NCI-H2196 (cell line): ENCODE results near the gene BACH1.
A peak's percentile ranks its signal among the peaks of the same experiment; 100 is the strongest.

Experiments
- DNase-seq: peaks from one replicate; lab custom pipeline; 2025; ENCODE audit not compliant: unreplicated experiment; lab: John Stamatoyannopoulos, UW

The BACH1 gene

DNA sequence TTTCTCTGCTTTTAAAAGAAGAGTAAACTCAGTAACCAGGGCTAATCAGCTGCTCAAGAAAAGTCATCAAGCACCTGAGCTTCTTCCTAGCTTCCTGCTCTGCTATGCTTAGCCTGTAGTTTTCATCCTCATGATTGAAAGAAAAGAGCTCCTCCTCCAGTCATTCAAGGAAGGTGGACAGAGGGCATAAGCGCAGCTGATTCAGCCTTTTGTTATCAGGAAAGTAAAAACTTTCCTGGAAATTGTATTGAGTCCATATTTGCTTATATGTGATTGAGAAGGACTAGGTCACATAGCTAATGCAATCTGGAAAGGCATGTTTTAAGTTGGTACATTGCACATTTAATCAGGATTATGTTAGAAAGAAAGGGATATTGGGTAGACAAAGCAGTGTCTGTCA lies 8.5 kb upstream of the BACH1 start:
- DNase-seq = no peak

GRCh38 chr21:29293495-29293894 lies 5.2 kb upstream of the BACH1 start:
- no peak for DNase-seq

- DNase-seq = no peak
Measured at GRCh38 chr21:29295066-29295650, 3.6 kb upstream of the BACH1 start.

DNA sequence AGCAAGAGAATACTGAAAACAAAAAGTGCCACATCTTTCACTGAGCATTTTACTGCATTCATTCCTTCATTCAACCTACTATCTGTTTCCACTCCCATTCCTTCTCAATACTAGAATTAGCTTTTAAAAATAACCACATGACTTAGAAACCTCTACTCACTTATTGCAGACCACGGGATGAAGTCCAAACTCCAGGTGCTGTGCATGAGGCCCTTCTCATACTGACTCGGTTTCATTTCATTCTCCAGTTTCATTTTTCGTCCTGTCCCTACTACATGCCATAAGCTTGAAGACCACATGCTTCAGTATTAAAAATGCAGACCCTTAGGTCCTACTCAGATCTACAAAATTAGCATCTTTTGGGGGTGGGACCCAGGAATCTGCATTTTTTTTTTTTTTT lies 2.3 kb upstream of the BACH1 start:
- no peak for DNase-seq

GRCh38 chr21:29297483-29298347 lies 1.0 kb upstream of the BACH1 start:
- no peak for DNase-seq

DNA sequence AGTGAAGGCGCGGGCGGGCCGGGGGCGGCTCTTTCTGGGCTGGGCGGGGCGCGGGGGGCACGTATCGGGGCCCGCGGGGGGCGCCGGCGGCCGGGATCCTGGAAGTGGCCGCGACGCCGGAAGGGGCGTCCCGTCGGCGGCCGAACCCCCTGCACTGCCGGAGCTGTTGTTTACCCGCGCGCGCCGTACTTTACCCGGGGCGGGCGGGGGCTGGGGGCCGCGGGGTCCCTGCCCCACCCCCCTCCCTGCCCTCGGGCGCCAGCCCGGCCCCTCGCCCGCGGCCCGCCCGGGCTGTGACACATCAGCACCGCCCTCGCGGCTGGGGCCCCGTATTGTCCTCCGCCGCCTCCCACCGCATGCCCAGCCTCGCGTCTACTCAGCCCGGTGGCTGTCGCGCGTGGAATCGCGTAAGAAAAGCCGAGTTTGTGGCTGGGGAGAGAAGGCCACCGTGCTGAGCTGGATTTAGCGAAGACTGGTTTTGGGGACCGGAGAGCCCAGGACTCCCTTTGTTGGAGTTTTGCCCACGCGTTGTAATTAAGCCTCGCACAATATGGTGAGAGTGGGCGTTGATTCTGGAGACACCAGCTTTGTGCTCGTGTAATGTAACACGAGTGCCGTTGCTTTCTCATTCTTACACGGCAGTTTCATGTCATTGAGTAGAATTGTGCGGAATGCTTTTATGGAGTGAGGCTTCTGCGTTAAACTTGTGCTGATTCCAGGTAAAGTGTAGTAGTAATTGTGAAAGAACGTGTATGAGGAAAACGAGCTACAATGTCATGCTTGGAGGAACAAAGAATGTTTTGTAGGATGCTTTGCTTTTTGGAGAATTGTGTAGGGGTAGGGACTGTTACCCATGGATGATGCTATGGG lies 559 bp downstream of the BACH1 start:
- peak; percentile 35 for DNase-seq

DNA sequence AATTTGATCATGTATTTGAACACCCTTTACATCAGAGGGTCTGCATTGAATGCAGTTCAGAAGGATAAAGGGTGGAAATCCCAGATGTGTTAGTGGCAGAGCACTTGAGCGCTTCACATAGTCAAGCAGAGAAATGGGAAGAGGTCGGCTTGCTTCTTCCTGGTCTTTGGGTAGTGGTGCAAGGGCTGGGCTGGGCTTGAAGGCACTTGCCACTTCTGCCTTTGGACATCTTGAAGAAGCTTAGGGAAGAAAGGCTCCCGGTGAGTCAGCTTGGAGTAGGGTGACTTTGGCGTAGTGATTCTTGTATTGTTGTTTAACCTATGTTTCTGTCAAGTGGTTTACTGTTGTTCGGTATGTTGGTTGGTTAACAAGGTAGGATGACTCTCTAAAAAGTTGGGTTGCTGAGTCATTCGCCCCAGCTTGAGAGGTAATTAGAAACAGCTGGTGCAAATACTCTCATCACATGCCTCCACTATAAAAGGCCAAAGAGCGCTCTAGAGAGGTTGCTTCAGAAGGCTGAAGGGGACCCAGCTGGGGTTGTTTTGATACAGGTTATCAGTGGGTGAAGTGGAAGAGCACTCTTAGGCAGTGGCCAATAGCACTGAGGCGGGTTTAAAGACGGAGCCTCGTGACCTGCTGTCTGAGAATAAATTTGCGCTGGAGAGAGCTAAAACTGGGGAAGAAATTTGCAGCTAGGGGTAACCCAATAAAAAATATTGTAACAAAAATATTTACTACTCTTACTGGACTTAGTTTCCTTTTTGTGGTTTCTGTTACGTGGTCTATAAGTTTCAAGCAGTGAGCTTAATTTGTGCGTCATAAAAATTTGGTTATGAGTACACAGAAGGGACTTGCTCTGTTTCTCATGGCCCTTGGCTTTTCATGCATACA lies 1.4 kb downstream of the BACH1 start:
- peak; percentile 53 for DNase-seq

DNA sequence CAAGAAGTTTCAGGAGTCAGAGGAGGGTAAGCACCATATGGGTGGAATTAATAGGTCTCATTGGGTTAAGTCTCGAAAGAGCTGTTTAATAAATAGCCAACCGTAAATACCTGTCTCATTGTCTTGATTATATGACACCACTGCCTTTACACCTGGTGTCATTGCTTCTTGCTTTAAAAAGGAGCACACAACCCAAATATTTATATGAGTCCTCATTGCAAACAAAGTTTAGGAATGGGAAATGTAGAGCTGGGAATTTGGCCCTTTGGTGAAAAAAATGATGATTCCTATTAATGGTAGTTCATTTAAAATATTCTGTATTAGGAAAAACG lies 2.1 kb downstream of the BACH1 start:
- no peak for DNase-seq

DNA sequence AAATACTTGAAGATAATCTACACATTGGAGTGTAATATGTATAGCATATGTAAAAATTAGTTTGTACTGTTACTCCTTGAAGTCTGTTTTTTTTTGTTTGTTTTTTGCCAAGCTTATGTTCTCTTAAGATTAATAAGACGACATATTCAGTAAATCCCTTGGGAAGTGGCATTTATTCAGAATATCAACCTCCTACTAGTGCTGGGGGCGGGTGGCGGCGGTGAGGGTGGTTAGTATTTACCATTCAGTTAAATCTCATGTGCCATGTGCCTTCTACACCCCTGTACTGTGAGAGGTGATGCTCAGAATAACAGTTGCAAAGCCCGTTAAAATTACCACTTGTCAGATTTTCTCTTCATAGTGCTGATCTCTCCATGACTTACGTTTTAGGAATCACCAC lies 3.0 kb downstream of the BACH1 start:
- DNase-seq = no peak

DNA sequence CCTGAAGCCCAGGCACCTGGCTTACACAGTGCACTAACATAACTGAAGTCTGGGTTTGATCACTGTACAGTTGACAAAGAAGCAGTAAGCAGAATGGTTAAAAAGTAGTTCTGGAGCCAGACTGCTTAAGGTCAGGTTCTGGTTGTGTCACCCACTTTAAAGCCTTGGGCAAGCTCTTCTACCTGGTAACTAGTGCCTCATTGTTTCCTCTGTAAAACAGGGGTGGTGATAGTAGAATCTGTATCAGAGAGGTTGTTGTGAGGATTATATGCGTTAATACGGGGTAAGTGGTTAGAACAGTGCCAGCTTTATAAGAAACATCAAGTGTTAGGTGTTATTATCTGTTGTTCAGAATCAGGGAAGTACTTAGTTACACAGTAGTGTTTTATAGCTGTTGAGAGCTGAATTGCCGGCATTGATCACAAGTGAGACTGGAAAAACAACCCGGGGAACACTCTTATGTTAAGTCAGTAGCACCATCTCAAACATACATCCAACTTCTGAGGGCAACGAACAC lies 3.7 kb downstream of the BACH1 start:
- no peak for DNase-seq

DNA sequence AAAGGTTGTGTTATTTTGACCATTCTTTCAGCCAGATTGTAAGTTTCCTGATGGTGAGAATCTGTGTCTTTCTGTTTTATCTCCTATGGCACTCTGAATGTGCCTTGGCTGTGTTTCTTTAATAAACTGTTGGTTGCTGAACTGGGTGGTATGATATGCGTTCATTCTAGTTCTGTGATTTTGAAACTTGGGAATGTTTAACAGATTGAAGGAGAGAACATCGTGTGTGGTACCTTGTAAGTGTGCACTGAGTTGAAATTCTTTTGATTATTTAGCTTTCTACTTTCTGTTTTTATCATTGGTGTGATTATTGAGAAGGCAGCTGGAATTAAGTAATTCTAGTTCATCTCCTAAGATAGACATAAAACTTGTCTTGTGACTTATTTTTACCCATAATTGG lies 4.6 kb downstream of the BACH1 start:
- no peak for DNase-seq

GRCh38 chr21:29304597-29304996 lies 5.9 kb downstream of the BACH1 start:
- DNase-seq = no peak

DNA sequence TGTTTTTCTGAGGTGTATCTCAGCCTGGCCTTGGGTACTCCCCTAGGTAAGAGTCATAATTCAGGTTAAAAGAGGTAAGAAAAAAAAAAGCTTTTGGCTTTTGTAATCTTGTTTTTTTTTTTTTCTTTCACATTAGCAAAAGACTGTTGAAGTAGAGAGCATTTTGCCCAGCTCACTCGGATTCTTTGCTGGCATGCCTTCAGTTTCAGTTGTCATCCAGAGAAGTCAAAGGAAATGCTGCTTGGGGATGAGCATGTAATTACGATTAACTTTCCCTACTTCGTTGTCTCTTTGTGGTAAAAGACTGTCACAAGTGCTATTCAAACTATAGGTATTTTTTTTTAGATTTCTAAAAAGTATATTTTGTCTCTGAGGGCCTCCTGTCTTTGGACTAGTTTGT lies 6.3 kb downstream of the BACH1 start:
- no peak for DNase-seq

- no peak for DNase-seq
Measured at GRCh38 chr21:29305561-29305960, 6.8 kb downstream of the BACH1 start.

DNA sequence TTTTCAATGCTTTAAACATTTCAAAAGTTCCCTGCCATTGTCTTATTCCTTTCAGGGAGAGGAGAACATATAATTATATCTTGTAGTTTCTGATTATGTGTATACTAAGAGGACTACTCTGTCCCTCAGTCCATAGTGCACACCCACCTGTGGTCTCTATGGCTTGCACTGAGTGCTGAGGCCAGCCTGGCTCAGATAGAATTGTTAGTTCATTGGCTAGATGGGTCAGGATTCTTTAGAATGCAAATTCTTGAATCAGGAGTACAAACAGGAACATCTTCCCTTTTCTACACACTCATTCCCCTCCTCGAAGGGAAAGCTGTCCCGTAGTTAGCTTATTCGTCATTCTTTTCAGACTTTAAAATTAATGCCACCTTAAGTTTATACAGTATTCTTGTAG lies 8.2 kb downstream of the BACH1 start:
- no peak for DNase-seq

- no peak for DNase-seq
Measured at GRCh38 chr21:29307718-29308455, 9.2 kb downstream of the BACH1 start.

- no peak for DNase-seq
Measured at GRCh38 chr21:29308456-29308783, 9.7 kb downstream of the BACH1 start.

- DNase-seq = no peak
Measured at GRCh38 chr21:29309703-29310102, 11.0 kb downstream of the BACH1 start.

DNA sequence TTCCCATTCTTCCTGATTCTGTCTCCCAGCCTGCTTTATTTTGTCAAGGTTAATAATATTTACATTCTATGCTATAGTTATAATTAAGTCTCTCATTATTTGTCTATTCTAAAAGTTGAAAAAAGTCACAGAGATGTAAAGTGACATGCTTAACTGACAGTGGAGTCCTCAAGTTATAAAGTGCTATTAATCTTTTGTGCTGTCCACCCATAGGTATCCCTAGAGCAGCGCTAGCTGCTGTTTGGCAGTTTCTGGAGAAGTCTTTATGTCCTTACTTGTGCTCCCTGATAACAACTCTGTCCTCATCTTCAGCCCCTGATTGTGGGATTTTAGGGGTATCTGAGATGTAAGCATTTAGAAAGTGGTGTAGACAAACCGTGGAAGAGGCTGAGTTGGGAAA lies 13.1 kb downstream of the BACH1 start:
- no peak for DNase-seq

DNA sequence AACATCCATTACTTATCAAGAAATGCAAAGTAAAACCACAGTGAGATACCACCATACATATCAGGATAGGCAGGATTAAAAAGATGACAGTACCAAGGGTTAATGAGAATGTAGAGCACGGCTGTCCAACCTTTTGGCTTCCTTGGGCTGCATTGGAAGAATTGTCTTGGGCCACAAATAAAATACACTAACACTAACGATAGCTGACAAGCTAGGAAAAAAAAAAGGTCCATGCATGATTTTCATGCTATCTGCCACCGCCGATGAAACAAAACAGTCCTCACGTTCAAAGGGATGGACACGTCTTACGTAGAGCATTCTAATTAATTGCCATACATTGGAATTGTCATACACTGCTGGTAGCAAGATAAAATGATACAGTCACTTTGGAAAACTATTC lies 14.3 kb downstream of the BACH1 start:
- DNase-seq = no peak
